Stimulated activated CD8-positive, alpha-beta memory T cell treated with anti-CD3 and anti-CD28 coated beads, Interleukin-15, amount 100 ng/mL, for 4 hours (primary cell): ENCODE results near the gene RFC3.
A peak's percentile ranks its signal among the peaks of the same experiment; 100 is the strongest.
"Not testable (repeated sequence)": the region's sequence is repeated elsewhere in the genome, so short reads cannot be mapped to it uniquely, and the experiment has no call there.

Experiments
- DNase-seq, 2 donors: peaks; one replicate each; pipeline ENCODE4 v3.0.0-alpha.2; 2020; ENCODE audit warnings: low read depth in 2 of 2

The RFC3 gene

GRCh38 chr13:33817901-33818706 is at the start of gene RFC3:
RFC3 (plus strand) TSS chr13:33818149; CDS start chr13:33818179, 30 bp downstream.
- peak; percentile 74 to 84 for DNase-seq

- no peak for DNase-seq
Measured at GRCh38 chr13:33771296-33771695, 46.7 kb upstream of the RFC3 start.

GRCh38 chr13:33773790-33774462 is 44.0 kb upstream of the RFC3 start:
- no peak for DNase-seq

GRCh38 chr13:33775339-33776108 is 42.4 kb upstream of the RFC3 start:
- no peak for DNase-seq

- DNase-seq = no peak
Measured at GRCh38 chr13:33776239-33776881, 41.6 kb upstream of the RFC3 start.

- no peak for DNase-seq
Measured at GRCh38 chr13:33782631-33783030, 35.3 kb upstream of the RFC3 start.

- DNase-seq = not testable (repeated sequence)
Measured at GRCh38 chr13:33783212-33783611, 34.7 kb upstream of the RFC3 start.

GRCh38 chr13:33784738-33785137 is 33.2 kb upstream of the RFC3 start:
- no peak for DNase-seq

- DNase-seq = no peak
Measured at GRCh38 chr13:33785384-33785783, 32.6 kb upstream of the RFC3 start.

- no peak for DNase-seq
Measured at GRCh38 chr13:33787051-33787591, 30.8 kb upstream of the RFC3 start.

- no peak for DNase-seq
Measured at GRCh38 chr13:33789066-33789606, 28.8 kb upstream of the RFC3 start.

- DNase-seq = no peak
Measured at GRCh38 chr13:33789739-33790138, 28.2 kb upstream of the RFC3 start.

- DNase-seq = no peak
Measured at GRCh38 chr13:33793726-33794125, 24.2 kb upstream of the RFC3 start.

- no peak for DNase-seq
Measured at GRCh38 chr13:33794576-33794975, 23.4 kb upstream of the RFC3 start.

GRCh38 chr13:33796095-33796494 is 21.9 kb upstream of the RFC3 start:
- no peak for DNase-seq

GRCh38 chr13:33797622-33798021 is 20.3 kb upstream of the RFC3 start:
- DNase-seq = no peak

GRCh38 chr13:33798023-33798422 is 19.9 kb upstream of the RFC3 start:
- DNase-seq = no peak

- no peak for DNase-seq
Measured at GRCh38 chr13:33799950-33800592, 17.9 kb upstream of the RFC3 start.

GRCh38 chr13:33800646-33801186 is 17.2 kb upstream of the RFC3 start:
- no peak for DNase-seq

GRCh38 chr13:33806470-33807248 is 11.3 kb upstream of the RFC3 start:
- no peak for DNase-seq
